DLD1 (cell line): ENCODE measurements around the gene CACNA1I.

Source experiments
- in situ Hi-C: cut with HindIII; loops from 2 replicates; pipeline ENCODE4 v1.10.0; 2017; ENCODE audit warnings: low sequenced_read_pairs

The CACNA1I gene

DNA sequence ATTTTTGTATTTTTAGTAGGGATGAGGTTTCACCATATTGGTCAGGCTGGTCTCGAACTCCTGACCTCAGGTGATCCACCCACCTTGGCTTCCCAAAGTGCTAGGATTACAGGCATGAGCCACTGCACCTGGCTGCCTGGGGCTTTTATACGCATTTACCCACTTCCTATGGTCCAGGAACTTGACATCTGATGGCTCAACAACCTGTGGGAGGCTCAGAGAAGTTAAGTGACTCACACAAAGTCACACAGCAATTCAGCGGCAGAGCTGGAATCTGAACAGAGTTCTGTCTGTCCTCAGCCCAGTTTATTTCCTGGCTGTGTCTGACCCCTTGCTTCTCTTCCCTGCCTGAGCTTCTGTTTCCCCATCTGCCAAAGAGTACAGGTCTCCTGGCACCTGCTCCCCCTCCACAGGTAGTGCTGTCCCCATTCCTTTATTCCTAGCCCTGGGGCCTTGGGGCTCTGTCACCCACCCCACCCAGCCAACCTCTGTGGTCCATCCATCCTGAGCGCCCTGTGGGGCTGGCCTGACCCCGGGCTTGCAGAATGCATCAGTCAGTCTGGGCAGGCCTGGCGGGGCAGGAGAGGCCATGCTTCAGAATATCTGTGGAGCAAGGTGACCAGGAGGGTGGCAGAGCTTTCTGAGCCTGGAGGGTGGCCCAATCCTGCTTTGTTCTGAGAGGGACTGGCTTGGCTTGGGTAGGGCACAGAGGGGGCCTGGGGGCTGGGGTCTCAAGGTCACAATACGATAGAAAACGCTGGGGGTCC lies 50.6 kb downstream of the CACNA1I start:
- in situ Hi-C loops: no loop called here

DNA sequence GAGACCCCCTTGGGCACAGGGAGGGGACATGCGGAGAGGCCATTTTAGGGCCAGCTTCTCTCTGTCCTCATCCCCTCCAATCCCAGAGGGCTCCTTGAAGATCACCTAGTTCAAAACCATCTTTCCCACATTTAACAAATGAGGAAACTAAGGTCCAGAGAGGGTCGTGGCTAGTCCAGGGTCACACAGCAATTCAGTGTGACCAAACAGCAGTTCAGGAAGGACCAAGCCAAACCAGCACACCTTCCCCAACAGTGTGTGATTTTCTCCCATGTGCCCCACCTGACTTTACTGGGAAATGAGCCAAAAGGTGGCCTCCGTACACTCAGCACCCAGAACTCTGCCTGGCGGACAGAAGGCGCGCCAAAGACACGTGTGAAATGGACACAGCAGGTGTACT lies 51.3 kb downstream of the CACNA1I start:
- in situ Hi-C loops: no loop called here

GRCh38 chr22:39622881-39623367 lies 52.4 kb downstream of the CACNA1I start:
- in situ Hi-C loops: no loop called here

- in situ Hi-C loops: no loop called here
These were observed 53.3 kb downstream of the CACNA1I start for GRCh38 chr22:39623603-39624500.

DNA sequence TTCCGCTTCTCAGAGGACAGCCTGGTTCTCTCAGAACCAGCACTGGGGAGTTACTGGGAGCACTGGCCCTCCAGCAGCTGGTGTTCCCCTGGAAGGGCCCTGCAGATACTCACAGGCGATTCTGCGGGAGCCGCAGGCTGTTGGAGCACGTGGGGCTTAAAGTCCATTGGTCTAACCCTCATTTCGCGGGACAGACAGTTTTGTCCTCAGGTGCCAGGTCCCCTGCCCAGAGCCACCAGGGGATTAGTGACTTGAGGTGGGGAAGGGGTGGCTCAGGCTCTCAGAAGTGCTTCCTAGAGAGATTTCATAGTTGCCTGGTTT lies 53.9 kb downstream of the CACNA1I start:
- in situ Hi-C loops: no loop called here

- in situ Hi-C loops: no loop called here
These were observed 55.3 kb downstream of the CACNA1I start for GRCh38 chr22:39625569-39626537.

- in situ Hi-C loops: no loop called here
These were observed 56.7 kb downstream of the CACNA1I start for GRCh38 chr22:39627208-39627607.

DNA sequence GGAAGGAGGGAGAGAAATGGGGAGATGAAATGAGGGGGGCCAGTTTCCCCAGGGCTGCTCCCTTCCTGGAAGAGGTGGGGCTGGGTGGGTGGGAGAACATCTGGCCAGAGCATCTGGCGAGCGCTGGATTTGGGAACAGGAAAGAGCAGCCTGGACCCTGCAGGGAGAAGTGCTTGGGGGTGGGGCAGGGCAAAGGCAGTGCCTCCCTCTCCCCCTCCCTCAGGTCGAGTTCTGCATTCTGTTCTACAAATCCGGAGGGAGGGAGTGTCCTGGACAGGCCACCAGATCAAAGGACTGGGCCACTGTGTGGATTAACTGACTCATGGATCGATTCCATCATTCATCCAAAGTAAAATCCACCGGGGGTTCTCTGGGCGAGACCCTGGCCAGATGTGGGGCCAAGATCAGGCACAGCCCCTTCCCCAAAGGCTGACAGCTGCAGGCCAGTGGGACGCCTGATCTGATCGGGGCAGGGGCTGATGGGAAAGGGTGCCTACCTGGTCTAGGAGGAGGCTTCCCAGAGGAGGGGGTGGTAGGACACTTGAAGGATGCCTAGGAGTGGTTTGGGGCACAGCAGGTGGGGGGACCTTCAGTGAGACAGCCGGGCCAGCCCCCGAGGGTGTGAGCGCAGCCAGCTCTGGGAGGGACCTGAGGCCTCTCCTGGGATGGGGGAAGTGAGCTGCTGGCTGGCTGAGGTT lies 57.5 kb downstream of the CACNA1I start:
- in situ Hi-C loops: no loop called here

DNA sequence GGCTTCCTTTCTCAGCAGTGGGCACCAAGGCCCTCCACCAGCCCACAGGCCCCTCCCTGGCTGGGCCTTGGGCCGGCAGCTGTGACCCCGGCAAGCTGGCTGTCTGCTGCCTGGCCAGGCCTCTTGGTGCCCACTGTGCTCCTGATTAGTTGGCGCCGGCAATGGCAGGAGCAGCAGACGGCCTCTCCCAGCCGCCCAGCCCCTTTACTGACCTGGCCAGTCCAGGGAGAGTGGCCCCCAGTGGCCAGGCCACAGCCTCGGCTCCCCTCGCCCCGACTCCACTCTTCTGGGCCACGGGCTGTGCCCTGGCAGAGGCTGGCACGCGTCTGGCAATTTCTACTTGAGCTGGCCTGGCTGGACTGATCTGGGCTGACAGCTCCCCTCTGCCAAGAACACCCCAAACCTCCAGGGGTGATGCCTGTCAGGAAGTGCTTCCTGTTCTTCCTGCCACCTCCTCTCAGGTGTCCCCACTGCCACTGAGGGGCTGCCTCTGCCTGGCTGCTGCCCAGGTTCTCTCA lies 58.1 kb downstream of the CACNA1I start:
- in situ Hi-C loops: no loop called here

GRCh38 chr22:39629851-39630250 lies 59.3 kb downstream of the CACNA1I start:
- in situ Hi-C loops: no loop called here

DNA sequence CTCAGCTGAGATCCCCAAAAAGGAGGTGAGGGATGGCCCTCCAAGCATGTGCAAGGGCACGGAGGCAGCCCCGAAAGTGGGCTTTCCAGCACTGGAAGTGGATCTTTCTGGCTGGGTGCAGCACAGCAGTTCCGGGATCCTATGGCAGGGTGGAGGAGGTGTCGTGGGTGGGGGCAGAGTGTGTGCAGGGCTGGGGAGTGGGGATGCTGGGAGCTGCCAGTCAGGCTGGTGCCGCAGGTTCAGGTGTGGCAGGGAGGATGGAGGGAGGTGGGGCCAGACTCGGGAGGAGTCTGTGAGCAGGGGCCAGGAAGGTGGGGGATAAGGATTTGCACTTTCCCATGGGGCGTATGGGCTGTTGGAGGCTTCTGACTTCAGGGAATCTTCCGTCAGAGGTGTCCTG lies 60.2 kb downstream of the CACNA1I start:
- in situ Hi-C loops: no loop called here

DNA sequence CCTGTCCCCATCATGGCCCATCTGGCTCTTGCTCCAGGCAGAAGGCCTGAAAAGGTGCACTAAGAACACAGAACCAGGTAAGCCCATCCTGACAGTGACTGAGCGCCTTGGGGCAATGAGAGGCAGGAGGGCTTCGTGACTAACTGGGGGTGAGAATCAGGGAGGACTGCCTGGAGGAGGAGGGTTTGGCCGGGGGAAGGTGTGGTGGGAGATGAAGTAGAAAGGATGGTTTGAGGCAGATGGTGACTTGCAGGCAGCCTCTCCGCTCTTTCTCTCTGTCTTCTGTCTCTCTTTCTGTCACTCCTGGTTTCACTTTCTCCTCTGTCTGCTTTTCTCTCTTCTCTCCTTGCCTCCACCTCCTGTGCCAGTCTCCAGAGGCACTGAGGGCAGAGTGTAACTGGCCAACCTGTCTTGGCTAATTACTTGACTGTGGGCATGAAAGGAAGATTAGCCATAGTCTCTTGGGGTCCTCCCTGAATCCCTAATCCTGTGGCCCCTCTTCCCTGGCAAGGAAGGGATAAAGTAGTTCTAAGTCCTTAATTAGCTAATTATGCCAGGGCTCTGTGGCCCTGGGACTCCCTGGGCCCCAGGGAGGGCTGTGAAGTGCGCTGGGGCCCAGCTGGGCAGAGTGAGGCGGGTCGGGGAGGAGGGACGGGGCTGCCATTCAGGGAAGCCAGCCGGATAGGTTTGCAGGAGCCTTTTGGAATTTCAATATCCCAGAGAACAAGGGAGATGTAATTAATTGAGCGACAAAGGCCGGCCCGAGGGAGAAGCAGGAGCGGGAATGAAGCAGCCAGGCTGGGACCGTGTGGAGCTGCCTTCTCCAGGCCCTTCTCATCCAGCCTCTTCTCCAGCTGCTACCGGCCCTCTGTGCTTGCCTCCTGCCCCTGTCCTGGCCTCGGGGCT lies 61.1 kb downstream of the CACNA1I start:
- in situ Hi-C loops: no loop called here

GRCh38 chr22:39634530-39635405 lies 64.2 kb downstream of the CACNA1I start:
- in situ Hi-C loops: no loop called here

DNA sequence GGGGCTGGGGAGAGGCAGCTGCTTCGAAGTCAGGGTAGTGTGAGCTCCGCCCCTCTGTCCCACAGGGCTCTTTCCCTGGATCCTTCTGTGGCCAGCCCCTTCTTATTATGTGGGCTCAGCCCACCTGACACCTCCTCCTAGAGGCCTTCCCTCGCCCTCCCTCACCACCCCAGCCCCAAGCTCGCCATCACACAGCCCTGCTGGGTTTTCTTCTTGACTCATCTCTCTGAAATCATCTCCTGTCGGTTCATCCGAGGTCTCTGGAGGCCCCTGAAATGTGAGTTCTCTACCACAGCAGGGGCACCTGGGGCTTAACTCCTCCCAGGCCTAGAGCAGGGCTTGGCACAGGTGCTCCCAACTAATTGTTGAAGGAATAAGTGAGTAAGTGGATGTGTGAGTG lies 65.2 kb downstream of the CACNA1I start:
- in situ Hi-C loops: no loop called here

GRCh38 chr22:39638958-39639357 lies 68.4 kb downstream of the CACNA1I start:
- in situ Hi-C loops: no loop called here

DNA sequence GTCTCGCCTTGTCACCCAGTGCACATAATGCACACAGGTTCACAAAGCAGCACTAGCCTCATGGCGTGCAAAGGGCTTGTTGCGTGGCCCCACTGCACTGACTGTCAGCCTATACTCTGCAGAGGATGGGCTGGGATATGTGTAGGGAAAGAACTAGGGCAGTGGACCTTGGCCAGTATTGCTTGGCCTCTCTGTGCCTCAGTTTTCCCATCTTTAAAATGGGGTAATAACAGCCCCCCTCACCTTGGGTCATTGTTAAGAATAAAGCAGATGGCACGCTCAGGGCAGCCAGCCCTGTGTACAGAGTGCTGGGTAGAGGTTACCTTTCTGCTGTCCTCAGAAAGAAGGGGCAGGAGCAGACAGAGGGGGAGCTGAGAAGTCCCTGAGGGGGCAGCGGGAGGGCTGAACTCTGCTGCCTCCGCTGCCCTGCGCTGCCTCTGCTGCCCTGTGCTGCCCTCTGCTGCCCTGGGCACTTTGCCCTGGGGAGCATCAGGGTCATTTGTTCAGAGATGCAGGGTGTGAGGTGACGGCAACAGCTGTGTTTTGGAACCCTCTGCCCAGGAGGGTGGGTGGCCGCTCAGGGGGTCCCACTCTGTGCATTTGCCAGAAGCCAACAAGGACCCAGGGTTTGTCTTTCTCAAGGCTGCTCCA lies 71.2 kb downstream of the CACNA1I start:
- in situ Hi-C loops: no loop called here

DNA sequence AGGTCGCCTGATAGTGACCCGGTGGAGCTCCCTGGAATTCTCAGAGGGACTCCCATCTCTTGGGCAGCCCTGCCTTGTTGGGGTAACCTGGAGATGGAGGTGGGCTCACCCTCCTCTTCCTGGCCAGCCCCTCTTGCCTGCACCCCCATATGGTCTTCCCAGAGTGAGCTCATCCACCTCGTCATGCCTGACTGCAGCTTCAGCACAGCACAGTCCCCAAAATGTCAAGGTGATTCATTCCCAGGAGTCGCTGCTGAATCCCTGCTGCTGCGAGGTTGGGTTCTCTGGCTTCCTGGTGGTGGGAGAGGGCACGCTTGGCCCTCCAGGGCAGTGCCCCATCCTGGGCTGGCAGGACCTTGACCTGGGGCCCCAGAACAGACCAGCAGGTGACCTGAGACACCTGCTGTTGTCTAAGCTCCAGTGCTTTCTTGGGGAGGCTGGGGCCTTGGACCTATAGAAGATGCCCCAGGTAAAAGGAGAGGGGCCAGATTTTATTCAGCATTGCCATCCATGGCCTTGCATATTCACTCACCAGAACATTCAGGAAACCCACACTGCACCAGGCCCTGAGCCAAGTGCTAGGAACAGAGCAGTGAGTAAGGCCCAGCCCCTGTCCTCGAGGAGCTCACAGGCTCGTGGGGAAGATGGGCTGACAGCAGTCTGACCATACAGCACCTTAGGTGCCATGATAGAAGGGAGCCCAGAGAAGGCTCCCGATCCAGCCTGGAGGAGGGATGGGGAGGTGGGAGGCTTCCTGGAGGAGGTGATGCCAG lies 72.9 kb downstream of the CACNA1I start:
- in situ Hi-C loops: no loop called here
